WERI-Rb-1 (cell line): ENCODE results near the gene ASTE1.

ENCODE experiments used
- DNase-seq: peaks from one replicate; pipeline ENCODE4 v3.0.0-alpha.2; 2020
- H3K27ac ChIP-seq: fragments of 250-450 bp; sonication (Bioruptor Pico); 2 replicates; pipeline ENCODE4 v1.5.1; 2020; ENCODE audit warnings: mild to moderate bottlenecking, moderate library complexity
- H3K27me3 ChIP-seq: fragments of 250-450 bp; sonication (Bioruptor Pico); 2 replicates; pipeline ENCODE4 v1.5.1; 2021; ENCODE audit warnings: mild to moderate bottlenecking, low read depth, moderate library complexity; ENCODE audit not compliant: insufficient read depth, severe bottlenecking
- H3K36me3 ChIP-seq: fragments of 250-450 bp; sonication (Bioruptor Pico); 2 replicates; pipeline ENCODE4 v1.5.1; 2020; ENCODE audit warnings: mild to moderate bottlenecking, moderate library complexity
- H3K4me3 ChIP-seq: 2 replicates; pipeline ENCODE4 v1.5.1; 2011; ENCODE audit warnings: low read depth, mild to moderate bottlenecking, control low read depth, low read length
- H3K9me3 ChIP-seq: fragments of 250-450 bp; sonication (Bioruptor Pico); 2 replicates; pipeline ENCODE4 v1.5.1; 2021; ENCODE audit warnings: mild to moderate bottlenecking, moderate library complexity; ENCODE audit not compliant: severe bottlenecking
- CTCF ChIP-seq: IDR thresholded peaks from 2 replicates; pipeline ENCODE4 v1.5.1; 2011; ENCODE audit warnings: low read depth, mild to moderate bottlenecking, control low read depth, inconsistent platforms, low read length

The ASTE1 gene

GRCh38 chr3:131020122-131020693 is 6.4 kb downstream of the ASTE1 start:
- Histone ChIP-seq H3K4me3 (no peak overlapping the region), H3K27ac (no peak overlapping the region), H3K27me3 (no peaks in the 10 kb centered on the region), H3K36me3 (peaks cover 20% of the 10 kb centered on the region), H3K9me3 (no peaks in the 10 kb centered on the region)
- DNase-seq = no peak
- no peak for TF ChIP-seq CTCF

GRCh38 chr3:131018970-131019369 is 7.7 kb downstream of the ASTE1 start:
- Histone ChIP-seq H3K9me3 (no peaks in the 10 kb centered on the region), H3K36me3 (peaks cover 25% of the 10 kb centered on the region), H3K4me3 (no peak overlapping the region), H3K27me3 (no peaks in the 10 kb centered on the region), H3K27ac (no peak overlapping the region)
- TF ChIP-seq CTCF = no peak
- DNase-seq = no peak

DNA sequence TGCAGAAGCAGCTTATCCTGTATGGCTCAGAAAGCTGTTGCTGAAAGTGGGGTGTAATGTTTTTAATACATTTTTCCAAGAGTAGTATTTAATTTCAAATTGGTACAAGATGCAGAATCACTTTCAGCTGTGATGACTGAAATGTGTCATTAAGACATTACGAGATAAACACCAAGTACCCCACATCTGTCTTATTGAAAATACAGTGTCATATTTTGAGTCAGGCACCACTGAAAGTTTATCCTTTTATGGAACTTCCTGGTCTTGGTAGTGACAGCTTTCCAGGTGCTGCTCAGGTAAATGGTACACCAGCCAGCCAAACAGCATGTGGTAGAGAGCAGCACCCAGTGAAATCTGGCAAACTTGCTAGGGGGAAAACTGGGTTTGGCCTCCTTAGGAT is 16.9 kb downstream of the ASTE1 start:
- Histone ChIP-seq H3K27ac (no peak overlapping the region), H3K36me3 (peaks cover 29% of the 10 kb centered on the region), H3K9me3 (no peaks in the 10 kb centered on the region), H3K27me3 (no peaks in the 10 kb centered on the region), H3K4me3 (no peak overlapping the region)
- DNase-seq = no peak
- TF ChIP-seq CTCF = no peak

- peaks cover 23% of the 10 kb centered on the region for H3K36me3 ChIP-seq
These were observed 18.3 kb downstream of the ASTE1 start for GRCh38 chr3:131008326-131008725.

DNA sequence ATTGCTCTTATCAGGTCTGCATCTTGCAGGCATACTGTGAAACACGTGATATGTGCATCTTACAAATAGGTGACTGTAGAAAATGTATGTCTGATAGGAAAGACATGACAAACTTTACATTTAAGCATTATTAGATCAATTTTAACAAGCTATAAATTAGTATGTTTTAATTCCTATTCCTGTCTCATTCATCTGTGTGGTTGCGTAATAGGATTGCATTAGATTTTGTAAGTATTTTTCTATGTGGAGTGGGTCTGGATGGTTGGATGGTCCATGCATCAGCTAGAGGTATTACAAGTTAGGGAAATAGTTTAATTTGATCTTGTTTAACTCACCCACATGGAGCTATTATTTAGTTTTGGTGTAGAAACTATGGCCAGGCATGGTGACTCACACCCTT is 18.8 kb downstream of the ASTE1 start:
- H3K36me3 ChIP-seq = peaks cover 20% of the 10 kb centered on the region
- no peak for TF ChIP-seq CTCF
- DNase-seq = no peak

More at GRCh38 chr3:131008326-131008725, 18.3 kb downstream of the ASTE1 start:
- H3K27ac ChIP-seq = no peak overlapping the region
- no peak for DNase-seq
- H3K9me3 ChIP-seq = no peaks in the 10 kb centered on the region
- H3K4me3 ChIP-seq = no peak overlapping the region
- no peaks in the 10 kb centered on the region for H3K27me3 ChIP-seq
- no peak for TF ChIP-seq CTCF

GRCh38 chr3:131007256-131007655 is 19.4 kb downstream of the ASTE1 start:
- no peaks in the 10 kb centered on the region for H3K9me3 ChIP-seq
- DNase-seq = no peak
- no peak for TF ChIP-seq CTCF
- H3K27ac ChIP-seq = no peak overlapping the region
- peaks cover 17% of the 10 kb centered on the region for H3K36me3 ChIP-seq
- no peaks in the 10 kb centered on the region for H3K27me3 ChIP-seq
- H3K4me3 ChIP-seq = no peak overlapping the region

More for the DNA sequence above, 18.8 kb downstream of the ASTE1 start:
- no peak overlapping the region for H3K27ac ChIP-seq
- no peaks in the 10 kb centered on the region for H3K27me3 ChIP-seq
- no peak overlapping the region for H3K4me3 ChIP-seq
- H3K9me3 ChIP-seq = no peaks in the 10 kb centered on the region
